Activated CD4-positive, alpha-beta memory T cell treated with anti-CD3 and anti-CD28 coated beads, Interleukin-2, amount 10 ng/mL, durations not matched to agents 7 days and 5 days (primary cell): ENCODE measurements around the gene AMOTL1. TPM values are rescaled to one million over a fixed set of nuclear protein-coding genes. Genes with fewer than 3 reads are reported as not detected.
"Not testable (repeated sequence)": the region's sequence is repeated elsewhere in the genome, so short reads cannot be mapped to it uniquely, and the experiment has no call there.

Experiments used
- CTCF ChIA-PET: fragments of 350-600 bp; sonication (Branson Sonifier 250); formaldehyde crosslinking; loops from one replicate; lab custom pipeline; 2021; ENCODE audit warnings: antibody characterized with exemption, inconsistent platforms; lab: Charles Lee
- POLR2A ChIA-PET: fragments of 350-600 bp; sonication (Branson Sonifier 250); formaldehyde crosslinking; loops from one replicate; lab custom pipeline; 2021; ENCODE audit warnings: antibody characterized with exemption; lab: Charles Lee
- DNase-seq: peaks from one replicate; pipeline ENCODE4 v3.0.0-alpha.2; 2020
- H3K27ac Mint-ChIP-seq: one replicate; pipeline ENCODE4 v1.8.0; 2021; ENCODE audit warnings: mild to moderate bottlenecking, mixed read lengths
- H3K27me3 Mint-ChIP-seq: one replicate; pipeline ENCODE4 v1.8.0; 2021; ENCODE audit warnings: mixed read lengths
- H3K36me3 Mint-ChIP-seq: one replicate; pipeline ENCODE4 v1.8.0; 2021; ENCODE audit warnings: low read depth, mixed read lengths
- H3K4me1 Mint-ChIP-seq: one replicate; pipeline ENCODE4 v1.8.0; 2021; ENCODE audit warnings: mixed read lengths
- H3K4me3 Mint-ChIP-seq: one replicate; pipeline ENCODE4 v1.8.0; 2021; ENCODE audit warnings: mild to moderate bottlenecking, mixed read lengths
- H3K9me3 Mint-ChIP-seq: one replicate; pipeline ENCODE4 v1.8.0; 2021; ENCODE audit warnings: mixed read lengths
- total RNA-seq, 2 experiments: library from RNA; stranded (reverse); gene quantifications; one replicate each; pipeline ENCODE4 v1.2.3, GENCODE V29; 2021

AMOTL1 gene
- total RNA-seq, 2 experiments from 2014 or later = 4.0 to 4.3 TPM

DNA sequence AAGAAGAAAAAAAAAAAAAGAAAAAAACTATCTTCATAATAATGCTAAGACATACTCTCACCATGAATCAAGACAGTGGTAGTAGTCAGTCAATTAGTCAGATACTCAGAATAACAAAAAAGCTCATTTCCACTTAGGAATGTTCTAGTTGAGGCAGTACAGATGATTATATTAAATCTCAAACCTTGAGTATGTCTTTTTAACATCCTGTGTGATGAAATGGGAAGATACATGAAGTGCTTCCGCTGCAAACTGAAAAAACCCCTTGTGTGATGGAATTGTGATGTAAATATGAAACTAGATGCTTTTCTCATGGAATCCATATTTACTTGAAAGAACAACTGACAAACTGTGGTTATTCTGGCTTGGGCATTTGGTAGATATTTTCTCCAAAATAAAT lies 13.7 kb downstream of the AMOTL1 start:
- ChIA-PET CTCF (no interaction called here), POLR2A (no interaction called here)
- no peaks in the 10 kb centered on the region for H3K9me3 Mint-ChIP-seq
- H3K4me3 Mint-ChIP-seq = no peak overlapping the region
- H3K27ac Mint-ChIP-seq = no peak overlapping the region
- DNase-seq = no peak
- H3K27me3 Mint-ChIP-seq = peaks cover 23% of the 10 kb centered on the region
- H3K36me3 Mint-ChIP-seq = no peaks in the 10 kb centered on the region
- H3K4me1 Mint-ChIP-seq = peaks cover 15% of the 10 kb centered on the region

GRCh38 chr11:94782446-94782845 lies 14.3 kb downstream of the AMOTL1 start:
- Mint-ChIP-seq H3K27ac (no peak overlapping the region), H3K27me3 (peaks cover 23% of the 10 kb centered on the region), H3K9me3 (no peaks in the 10 kb centered on the region), H3K4me1 (peaks cover 13% of the 10 kb centered on the region), H3K36me3 (no peaks in the 10 kb centered on the region), H3K4me3 (no peak overlapping the region)
- POLR2A ChIA-PET = no interaction called here
- no peak for DNase-seq
- CTCF ChIA-PET = no interaction called here

GRCh38 chr11:94784884-94785283 lies 16.7 kb downstream of the AMOTL1 start:
- Mint-ChIP-seq H3K4me1 (peaks cover 12% of the 10 kb centered on the region), H3K36me3 (no peaks in the 10 kb centered on the region), H3K27ac (no peak overlapping the region), H3K4me3 (no peak overlapping the region), H3K9me3 (no peaks in the 10 kb centered on the region), H3K27me3 (peaks cover 15% of the 10 kb centered on the region)
- POLR2A ChIA-PET = no interaction called here
- no peak for DNase-seq
- CTCF ChIA-PET = interaction anchor here (0.8 to 2.1 kb wide), 5 partner anchors 19 to 161 kb away, joined by 3 to 10 read pairs (median 3); no protein-coding TSS in a partner anchor

DNA sequence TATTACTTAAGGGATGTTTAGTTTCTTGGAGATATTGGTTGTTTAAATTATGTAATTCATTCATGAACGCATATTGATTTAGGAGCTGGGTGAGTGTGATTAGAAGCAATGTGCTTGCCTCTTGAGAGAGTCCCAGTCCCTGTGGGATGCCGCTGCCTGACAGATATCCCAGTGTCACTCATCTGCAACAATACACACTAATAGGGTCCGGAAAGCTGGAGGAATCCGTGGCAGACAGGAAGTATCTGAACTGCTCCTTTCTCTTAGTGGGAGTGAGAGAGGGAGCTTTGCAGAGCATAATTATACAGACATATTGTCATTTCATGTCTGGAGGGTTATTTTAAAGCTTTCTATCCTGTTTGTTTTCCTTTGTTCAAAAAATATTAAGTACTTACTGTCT lies 17.4 kb downstream of the AMOTL1 start:
- Mint-ChIP-seq H3K9me3 (no peaks in the 10 kb centered on the region), H3K4me3 (no peak overlapping the region), H3K4me1 (peaks cover 9% of the 10 kb centered on the region), H3K27ac (no peak overlapping the region), H3K27me3 (peaks cover 20% of the 10 kb centered on the region), H3K36me3 (no peaks in the 10 kb centered on the region)
- CTCF ChIA-PET = interaction anchor here (0.8 to 2.1 kb wide), 5 partner anchors 20 to 162 kb away, joined by 3 to 10 read pairs (median 3); no protein-coding TSS in a partner anchor
- POLR2A ChIA-PET = no interaction called here
- no peak for DNase-seq

DNA sequence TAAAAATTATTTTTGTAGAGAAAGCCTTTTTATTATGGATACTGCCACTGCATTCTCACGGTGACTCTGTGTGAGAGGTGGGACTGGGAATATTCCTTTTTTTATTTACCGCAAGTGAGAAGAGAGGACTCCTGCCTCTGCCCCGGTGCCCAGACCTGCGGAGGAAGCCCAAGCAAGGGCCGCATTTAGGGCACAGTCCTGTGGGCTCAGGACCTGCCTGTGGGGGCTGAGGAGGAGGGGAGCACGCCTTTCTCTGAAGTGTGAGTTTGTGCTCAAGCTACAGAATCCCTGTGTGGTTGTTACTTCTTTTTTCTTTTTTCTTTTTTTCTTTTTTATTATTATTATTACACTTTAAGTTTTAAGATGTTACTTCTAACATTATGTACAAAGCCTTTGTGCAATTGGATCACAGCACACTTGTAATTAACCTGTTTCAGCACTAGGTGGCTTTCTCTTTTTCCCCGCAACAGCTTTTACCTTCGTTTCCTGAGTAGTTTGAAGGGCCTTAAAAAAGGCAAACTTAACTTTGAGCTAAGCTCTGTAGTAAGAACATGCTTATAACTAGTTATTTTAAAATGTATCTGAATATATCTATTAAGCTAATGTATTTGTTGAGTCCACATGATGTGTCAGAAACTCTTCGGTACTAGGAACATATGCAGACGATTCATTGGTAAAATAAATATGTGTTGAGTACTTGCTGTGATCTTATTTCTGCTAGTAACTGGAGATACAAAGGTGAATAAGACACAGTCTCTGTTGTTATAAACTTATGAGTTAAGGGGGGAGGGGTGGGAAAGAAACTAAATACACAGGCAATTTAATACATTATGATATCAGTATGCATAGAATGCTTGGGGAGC lies 18.3 kb downstream of the AMOTL1 start:
- POLR2A ChIA-PET = no interaction called here

GRCh38 chr11:94787801-94788200 lies 19.6 kb downstream of the AMOTL1 start:
- CTCF ChIA-PET = interaction anchor here (1.4 kb wide), 1 partner anchor 30 kb away, joined by 4 read pairs; no protein-coding TSS in a partner anchor
- Mint-ChIP-seq H3K4me3 (no peak overlapping the region), H3K4me1 (no peaks in the 10 kb centered on the region), H3K27ac (no peak overlapping the region), H3K27me3 (peaks cover 20% of the 10 kb centered on the region), H3K9me3 (no peaks in the 10 kb centered on the region), H3K36me3 (no peaks in the 10 kb centered on the region)
- no peak for DNase-seq
- POLR2A ChIA-PET = no interaction called here

More for the DNA sequence above, 18.3 kb downstream of the AMOTL1 start:
- DNase-seq = no peak
- peaks cover 1% of the 10 kb centered on the region for H3K4me1 Mint-ChIP-seq
- no peak overlapping the region for H3K4me3 Mint-ChIP-seq
- H3K27ac Mint-ChIP-seq = no peak overlapping the region
- H3K27me3 Mint-ChIP-seq = peaks cover 20% of the 10 kb centered on the region
- CTCF ChIA-PET = interaction anchor here (0.7 to 2.1 kb wide), 7 partner anchors 12 to 182 kb away, joined by 3 to 10 read pairs (median 4); no protein-coding TSS in a partner anchor
- no peaks in the 10 kb centered on the region for H3K9me3 Mint-ChIP-seq
- H3K36me3 Mint-ChIP-seq = no peaks in the 10 kb centered on the region

- POLR2A ChIA-PET = no interaction called here
- H3K27me3 Mint-ChIP-seq = peaks cover 22% of the 10 kb centered on the region
- H3K4me3 Mint-ChIP-seq = no peak overlapping the region
- H3K9me3 Mint-ChIP-seq = no peaks in the 10 kb centered on the region
- H3K27ac Mint-ChIP-seq = no peak overlapping the region
- no peaks in the 10 kb centered on the region for H3K4me1 Mint-ChIP-seq
- H3K36me3 Mint-ChIP-seq = no peaks in the 10 kb centered on the region
- DNase-seq = no peak
- CTCF ChIA-PET = no interaction called here
Observed at GRCh38 chr11:94788396-94788795, 20.2 kb downstream of the AMOTL1 start.

GRCh38 chr11:94790197-94790596 lies 22.0 kb downstream of the AMOTL1 start:
- ChIA-PET POLR2A (no interaction called here), CTCF (no interaction called here)
- Mint-ChIP-seq H3K36me3 (no peaks in the 10 kb centered on the region), H3K9me3 (no peaks in the 10 kb centered on the region), H3K27me3 (peaks cover 19% of the 10 kb centered on the region), H3K27ac (no peak overlapping the region), H3K4me3 (no peak overlapping the region), H3K4me1 (no peaks in the 10 kb centered on the region)
- DNase-seq = no peak

DNA sequence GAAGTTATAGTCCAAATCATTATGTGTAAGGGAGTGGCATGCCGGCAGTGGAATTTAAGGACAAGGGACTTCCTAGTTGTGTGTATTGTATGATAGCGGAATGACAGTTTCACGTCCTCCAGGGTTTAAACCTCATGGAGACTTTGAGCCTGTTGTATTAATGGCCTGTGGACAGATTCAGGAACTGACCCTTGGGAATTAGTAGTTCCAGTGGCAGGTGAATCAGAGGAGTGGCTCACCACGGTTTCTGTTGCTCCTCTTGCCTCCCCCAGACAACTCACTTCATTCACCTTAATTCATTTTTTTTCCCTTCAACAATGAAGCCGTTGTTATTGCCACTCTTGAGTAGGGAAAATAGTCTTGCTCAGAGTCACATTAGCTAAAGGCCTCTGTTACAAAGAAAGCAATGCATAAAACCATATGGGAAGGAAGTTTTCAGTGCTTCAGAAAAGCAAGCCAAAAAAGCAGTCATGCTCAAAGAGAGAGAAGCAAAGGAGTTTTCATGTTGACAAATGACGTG lies 22.6 kb downstream of the AMOTL1 start:
- DNase-seq = no peak
- H3K27ac Mint-ChIP-seq = no peak overlapping the region
- no peaks in the 10 kb centered on the region for H3K9me3 Mint-ChIP-seq
- ChIA-PET POLR2A (no interaction called here), CTCF (no interaction called here)
- H3K27me3 Mint-ChIP-seq = peaks cover 18% of the 10 kb centered on the region
- no peaks in the 10 kb centered on the region for H3K4me1 Mint-ChIP-seq
- no peak overlapping the region for H3K4me3 Mint-ChIP-seq
- H3K36me3 Mint-ChIP-seq = no peaks in the 10 kb centered on the region

GRCh38 chr11:94791216-94791889 lies 23.2 kb downstream of the AMOTL1 start:
- DNase-seq = no peak
- Mint-ChIP-seq H3K4me3 (no peak overlapping the region), H3K27me3 (peaks cover 18% of the 10 kb centered on the region), H3K27ac (no peak overlapping the region), H3K4me1 (no peaks in the 10 kb centered on the region), H3K9me3 (no peaks in the 10 kb centered on the region), H3K36me3 (no peaks in the 10 kb centered on the region)
- CTCF ChIA-PET = no interaction called here
- POLR2A ChIA-PET = no interaction called here

DNA sequence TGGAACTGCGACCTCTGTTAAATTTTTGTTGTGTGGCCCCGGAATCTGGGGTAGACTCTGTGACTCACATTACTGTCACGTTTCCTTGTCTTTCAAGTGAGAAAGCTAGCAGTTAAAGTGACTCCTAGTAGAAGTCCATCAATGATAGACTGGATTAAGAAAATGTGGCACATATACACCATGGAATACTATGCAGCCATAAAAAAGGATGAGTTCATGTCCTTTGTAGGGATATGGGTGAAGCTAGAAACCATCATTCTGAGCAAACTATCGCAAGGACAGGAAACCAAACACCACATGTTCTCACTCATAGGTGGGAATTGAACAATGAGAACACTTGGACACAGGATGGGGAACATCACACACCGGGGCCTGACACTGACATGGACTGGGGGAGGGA lies 23.8 kb downstream of the AMOTL1 start:
- H3K4me1 Mint-ChIP-seq, POLR2A ChIA-PET, CTCF ChIA-PET, H3K9me3 Mint-ChIP-seq, H3K4me3 Mint-ChIP-seq, DNase-seq, H3K27ac Mint-ChIP-seq, H3K36me3 Mint-ChIP-seq: not testable (repeated sequence)
- H3K27me3 Mint-ChIP-seq = peaks cover 18% of the 10 kb centered on the region

- ChIA-PET POLR2A (no interaction called here), CTCF (no interaction called here)
- H3K4me1 Mint-ChIP-seq = no peaks in the 10 kb centered on the region
- no peaks in the 10 kb centered on the region for H3K36me3 Mint-ChIP-seq
- no peak for DNase-seq
- H3K9me3 Mint-ChIP-seq = no peaks in the 10 kb centered on the region
- no peak overlapping the region for H3K4me3 Mint-ChIP-seq
- H3K27ac Mint-ChIP-seq = no peak overlapping the region
- H3K27me3 Mint-ChIP-seq = peaks cover 18% of the 10 kb centered on the region
Observed at GRCh38 chr11:94792451-94792850, 24.3 kb downstream of the AMOTL1 start.

DNA sequence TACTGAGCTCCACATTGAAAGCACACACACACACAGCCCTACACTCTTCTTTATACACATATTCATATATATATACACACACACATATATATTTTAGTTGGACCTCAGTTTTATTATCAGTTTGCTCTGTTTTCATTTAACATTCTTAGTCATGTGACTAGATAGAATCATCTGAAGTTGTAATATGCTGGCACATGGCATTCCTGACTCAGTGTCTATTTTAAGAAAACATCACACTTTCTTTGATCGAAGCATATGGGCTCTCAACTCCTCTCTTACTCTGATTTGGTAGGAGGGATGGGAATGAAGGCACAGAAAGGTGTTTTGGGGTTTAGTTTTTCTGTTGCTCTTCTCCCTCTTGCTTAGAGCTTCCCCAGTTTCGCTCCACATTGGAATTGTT lies 24.8 kb downstream of the AMOTL1 start:
- H3K4me1 Mint-ChIP-seq = no peaks in the 10 kb centered on the region
- no peak for DNase-seq
- peaks cover 18% of the 10 kb centered on the region for H3K27me3 Mint-ChIP-seq
- no peak overlapping the region for H3K4me3 Mint-ChIP-seq
- H3K9me3 Mint-ChIP-seq = no peaks in the 10 kb centered on the region
- ChIA-PET CTCF (no interaction called here), POLR2A (no interaction called here)
- H3K36me3 Mint-ChIP-seq = no peaks in the 10 kb centered on the region
- no peak overlapping the region for H3K27ac Mint-ChIP-seq
